ENCODE data around the gene FSIP1.

Gene FSIP1

DNA sequence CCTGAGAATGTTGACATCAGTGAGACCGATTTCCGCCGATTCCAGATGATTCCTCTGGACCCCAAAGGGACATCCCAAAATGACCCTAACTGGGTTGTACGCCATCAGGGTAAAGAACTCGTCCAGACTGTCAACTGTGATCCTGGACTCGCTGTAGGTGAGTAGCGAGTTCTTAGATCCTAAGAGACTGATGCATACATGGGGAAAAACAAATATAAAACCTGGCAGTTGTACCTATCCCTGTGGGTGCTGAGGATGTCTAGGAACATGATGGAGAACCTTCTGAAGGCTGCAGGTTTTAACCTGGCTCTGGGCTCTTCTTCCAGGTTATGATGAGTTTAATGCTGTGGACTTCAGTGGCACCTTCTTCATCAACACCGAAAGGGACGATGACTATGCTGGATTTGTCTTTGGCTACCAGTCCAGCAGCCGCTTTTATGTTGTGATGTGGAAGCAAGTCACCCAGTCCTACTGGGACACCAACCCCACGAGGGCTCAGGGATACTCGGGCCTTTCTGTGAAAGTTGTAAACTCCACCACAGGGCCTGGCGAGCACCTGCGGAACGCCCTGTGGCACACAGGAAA is 189.5 kb downstream of the FSIP1 start:
- DNase-seq = no peak
- intact Hi-C loops (cut with DNase I) = no loop called here

DNA sequence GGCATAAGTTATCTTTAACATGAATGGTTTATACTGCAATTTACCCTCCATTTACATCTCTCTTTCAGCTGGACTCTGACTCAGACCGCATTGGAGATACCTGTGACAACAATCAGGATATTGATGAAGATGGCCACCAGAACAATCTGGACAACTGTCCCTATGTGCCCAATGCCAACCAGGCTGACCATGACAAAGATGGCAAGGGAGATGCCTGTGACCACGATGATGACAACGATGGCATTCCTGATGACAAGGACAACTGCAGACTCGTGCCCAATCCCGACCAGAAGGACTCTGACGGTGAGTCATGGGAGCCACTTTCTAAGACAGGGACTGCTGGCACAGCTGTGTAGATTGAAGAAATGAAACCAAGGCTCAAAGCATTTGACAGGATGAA is 190.1 kb downstream of the FSIP1 start:
- no peak for DNase-seq
- intact Hi-C loops (cut with DNase I) = no loop called here

DNA sequence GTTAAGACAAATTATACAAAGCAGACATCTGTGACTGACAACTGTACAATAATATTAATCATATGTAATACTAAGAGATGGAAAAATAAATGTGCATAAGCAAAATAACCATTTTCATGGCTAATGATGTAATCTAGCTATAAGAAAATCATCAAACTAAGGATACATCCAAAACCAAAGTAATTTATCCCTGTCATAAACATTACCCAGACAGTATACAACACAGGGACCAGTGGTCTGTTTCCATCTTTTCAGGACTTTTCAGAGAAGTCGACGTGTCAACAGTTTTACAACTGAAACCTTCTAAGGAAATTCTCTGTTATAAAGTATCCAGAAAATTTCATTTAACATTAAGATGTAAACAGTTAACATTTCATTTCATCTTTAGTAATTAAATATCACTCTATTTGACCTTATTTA is 190.7 kb downstream of the FSIP1 start:
- intact Hi-C loops (cut with DNase I) = no loop called here
- DNase-seq = no peak

DNA sequence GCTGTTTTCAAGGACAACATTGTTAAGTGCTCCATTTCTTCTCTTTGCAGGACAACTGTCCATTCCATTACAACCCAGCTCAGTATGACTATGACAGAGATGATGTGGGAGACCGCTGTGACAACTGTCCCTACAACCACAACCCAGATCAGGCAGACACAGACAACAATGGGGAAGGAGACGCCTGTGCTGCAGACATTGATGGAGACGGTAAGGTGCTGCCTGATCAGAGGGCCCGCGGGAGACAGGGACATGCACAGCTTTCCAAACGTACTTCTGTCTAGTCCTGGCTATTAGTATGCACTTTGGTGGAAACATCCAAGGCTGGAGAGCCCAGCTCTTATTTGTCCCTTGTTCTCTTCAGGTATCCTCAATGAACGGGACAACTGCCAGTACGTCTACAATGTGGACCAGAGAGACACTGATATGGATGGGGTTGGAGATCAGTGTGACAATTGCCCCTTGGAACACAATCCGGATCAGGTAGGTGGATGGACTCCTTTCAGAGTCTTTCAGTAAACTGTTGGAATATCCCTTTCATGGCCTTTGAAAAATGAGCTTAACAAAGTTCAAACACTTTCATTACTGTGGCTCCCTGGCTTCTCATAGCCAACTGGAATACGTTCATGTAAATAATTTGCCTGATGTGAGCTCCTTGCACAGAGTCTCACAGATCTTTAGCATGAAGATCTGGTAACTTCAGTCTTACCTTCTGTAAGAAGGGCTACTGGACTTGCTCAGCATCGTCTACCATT is 191.3 kb downstream of the FSIP1 start:
- intact Hi-C loops (cut with DNase I) = no loop called here
- DNase-seq = no peak

DNA sequence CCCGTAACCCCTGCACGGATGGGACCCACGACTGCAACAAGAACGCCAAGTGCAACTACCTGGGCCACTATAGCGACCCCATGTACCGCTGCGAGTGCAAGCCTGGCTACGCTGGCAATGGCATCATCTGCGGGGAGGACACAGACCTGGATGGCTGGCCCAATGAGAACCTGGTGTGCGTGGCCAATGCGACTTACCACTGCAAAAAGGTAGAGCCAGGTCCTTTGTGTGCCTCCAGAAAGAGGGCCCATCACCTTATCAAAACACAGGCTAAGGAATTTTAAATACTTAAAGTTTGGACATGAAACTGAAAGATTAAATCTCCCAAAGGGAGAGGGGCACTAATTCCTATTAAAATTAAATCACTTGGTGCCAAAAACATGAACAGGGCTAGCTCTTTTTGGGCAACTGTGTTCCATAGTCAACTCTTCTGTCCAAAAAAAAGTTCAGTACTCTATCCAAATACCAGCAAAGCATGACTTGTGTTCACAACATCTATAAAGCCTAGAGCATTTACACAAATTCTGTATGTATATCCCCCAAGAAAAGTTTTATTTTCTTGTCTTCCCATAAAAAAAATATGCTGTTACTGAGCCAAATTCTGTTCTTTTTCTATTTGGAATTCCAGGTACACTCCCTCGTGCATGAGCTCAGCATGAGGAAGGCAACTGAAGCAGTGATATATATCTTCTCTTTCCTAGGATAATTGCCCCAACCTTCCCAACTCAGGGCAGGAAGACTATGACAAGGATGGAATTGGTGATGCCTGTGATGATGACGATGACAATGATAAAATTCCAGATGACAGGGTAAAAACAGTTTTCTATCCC is 192.6 kb downstream of the FSIP1 start:
- DNase-seq = no peak
- intact Hi-C loops (cut with DNase I) = no loop called here

DNA sequence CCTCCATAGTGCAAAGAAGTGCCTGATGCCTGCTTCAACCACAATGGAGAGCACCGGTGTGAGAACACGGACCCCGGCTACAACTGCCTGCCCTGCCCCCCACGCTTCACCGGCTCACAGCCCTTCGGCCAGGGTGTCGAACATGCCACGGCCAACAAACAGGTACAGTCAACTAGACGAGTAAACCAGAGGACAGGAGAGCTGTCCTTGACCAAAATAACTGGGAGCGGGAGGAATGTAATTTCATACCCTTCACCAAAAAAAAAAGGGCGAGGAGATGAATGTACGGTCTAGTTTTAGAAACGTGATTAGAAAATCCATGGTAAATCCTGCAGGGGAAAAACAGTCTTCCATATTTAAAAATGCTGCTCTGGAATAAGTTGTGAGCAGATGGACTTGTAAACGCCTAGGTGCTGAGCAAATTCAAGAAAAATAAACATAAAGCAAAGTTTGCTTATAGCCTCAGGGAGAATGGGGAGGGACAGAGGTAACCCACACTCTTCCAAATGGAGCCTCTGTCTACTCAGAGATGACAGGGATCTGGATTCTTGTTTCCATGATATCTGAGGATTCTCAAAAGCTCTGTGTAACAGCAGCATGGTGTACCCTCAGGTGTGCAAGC is 193.3 kb downstream of the FSIP1 start:
- no peak for DNase-seq
- intact Hi-C loops (cut with DNase I) = no loop called here

DNA sequence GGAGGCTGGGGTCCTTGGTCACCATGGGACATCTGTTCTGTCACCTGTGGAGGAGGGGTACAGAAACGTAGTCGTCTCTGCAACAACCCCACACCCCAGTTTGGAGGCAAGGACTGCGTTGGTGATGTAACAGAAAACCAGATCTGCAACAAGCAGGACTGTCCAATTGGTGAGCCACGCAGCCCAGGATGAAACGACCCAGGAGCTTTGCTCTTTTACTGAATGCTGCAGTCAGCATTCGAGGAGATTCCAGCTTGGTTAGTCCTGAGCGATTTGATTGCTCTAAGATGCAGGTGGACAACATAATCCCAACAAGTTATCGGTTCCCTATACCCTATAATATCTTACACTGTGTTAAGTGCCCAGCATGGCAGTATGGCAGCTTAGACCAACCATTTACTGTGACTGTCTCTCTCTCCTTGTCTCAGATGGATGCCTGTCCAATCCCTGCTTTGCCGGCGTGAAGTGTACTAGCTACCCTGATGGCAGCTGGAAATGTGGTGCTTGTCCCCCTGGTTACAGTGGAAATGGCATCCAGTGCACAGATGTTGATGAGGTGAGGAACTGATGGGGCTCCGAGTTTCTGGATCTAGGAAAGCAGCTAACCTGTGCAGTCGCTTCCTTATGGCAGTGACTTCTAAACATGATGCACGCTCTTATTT is 194.0 kb downstream of the FSIP1 start:
- intact Hi-C loops (cut with DNase I) = no loop called here
- DNase-seq = no peak

DNA sequence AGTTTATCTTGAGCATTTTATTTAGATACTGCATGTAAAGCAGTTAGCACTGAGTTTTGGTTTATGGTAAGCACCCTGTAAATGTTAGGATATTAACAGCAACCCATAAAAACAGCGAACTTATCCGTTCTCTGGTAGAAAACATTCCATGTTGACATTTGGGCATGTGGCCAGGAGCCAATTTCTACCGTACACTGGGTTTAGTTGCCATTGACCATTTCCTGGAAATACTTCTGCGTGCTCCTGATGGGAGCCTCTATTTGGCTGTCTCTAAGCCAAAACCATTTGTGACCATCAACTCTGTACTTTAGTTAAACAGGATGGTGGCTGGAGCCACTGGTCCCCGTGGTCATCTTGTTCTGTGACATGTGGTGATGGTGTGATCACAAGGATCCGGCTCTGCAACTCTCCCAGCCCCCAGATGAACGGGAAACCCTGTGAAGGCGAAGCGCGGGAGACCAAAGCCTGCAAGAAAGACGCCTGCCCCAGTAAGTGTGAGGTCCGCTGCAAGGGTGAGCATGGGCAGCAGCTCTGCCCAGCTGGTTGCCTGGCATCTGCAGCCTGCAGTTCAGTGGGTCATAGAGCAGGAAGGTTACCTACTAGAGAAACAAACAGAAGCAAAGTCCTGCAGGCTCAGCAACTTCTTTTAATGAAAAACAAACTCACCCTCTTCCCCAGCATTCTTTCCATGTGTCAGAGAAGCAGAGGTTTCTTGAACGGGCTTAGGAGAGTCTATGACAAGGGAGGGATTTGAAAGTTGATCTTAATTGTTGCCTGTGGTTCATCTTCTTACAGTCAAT is 194.7 kb downstream of the FSIP1 start:
- DNase-seq = no peak
- intact Hi-C loops (cut with DNase I) = no loop called here

DNA sequence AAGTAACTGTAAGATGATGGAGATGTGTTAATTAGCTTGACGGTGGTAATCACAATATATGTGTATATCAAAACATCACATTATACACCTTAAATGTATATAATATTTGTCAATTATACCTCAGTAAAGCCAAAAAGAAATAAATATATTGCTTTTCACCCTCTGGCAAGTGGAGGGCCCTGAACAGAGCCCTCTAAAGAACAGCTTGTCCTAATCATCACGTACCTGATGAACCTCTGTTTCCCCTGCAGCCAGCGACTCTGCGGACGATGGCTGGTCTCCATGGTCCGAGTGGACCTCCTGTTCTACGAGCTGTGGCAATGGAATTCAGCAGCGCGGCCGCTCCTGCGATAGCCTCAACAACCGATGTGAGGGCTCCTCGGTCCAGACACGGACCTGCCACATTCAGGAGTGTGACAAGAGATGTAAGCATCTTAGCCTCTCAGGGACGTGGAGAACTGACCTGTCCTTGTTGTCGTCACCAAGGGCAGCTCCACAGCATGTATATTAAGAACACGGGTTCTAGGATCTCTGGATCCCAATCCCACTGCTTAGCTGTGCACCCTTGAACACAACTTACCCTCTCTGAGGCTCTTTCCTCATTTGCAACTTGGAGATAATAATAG is 195.4 kb downstream of the FSIP1 start:
- DNase-seq = no peak
- intact Hi-C loops (cut with DNase I) = no loop called here

DNA sequence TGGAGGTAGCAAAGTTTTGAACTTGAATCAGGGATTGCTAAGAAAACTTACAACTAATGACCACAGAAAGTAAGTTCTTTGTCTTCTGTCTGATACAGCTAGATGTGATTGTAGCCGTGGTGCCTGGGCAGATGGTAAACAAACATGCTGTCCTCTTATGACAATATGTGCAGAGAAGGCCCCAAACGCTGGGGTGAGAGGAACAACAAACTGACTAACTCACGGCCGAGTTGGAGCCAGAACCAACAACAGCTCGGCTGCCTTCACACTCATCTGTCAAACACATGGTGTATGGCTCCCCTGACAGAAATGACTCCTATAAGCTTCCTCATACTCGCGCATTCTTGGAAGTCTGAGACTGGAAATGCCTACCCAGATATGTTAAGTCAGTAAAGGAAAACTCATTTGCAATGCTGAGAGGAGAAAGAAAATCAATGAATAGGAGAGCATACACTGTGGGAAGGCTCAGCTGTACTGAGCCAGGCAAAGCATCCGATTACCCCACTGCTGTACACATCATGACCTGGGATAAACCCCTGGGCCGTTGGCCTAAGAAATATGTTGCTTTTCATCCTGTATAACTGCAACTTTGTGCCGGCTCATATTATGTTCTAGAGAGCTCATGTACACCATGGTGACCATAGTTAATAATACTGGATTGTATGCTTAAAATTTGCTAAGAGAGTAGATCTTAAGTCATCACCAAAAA is 196.1 kb downstream of the FSIP1 start:
- intact Hi-C loops (cut with DNase I) = no loop called here
- no peak for DNase-seq

DNA sequence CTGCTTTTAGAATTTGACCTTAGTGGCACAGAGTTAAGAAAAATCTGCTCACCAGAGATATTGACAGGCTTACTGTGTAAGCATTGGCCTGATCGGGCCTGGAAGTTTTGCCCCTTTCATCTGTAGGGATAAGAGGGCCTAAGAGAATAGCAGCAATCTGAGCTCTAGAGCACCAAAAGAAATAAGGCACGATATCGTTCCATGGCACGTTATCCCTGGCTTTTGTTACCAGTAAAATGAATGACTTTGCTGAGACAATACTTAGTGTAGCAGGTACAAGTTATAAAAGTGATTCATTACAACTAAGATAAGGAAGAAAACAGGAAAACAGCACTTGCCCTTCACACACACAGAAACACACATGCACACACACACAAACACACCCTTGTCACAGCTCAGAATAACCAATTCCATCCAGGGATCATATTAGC is 196.8 kb downstream of the FSIP1 start:
- DNase-seq = no peak
- intact Hi-C loops (cut with DNase I) = no loop called here

DNA sequence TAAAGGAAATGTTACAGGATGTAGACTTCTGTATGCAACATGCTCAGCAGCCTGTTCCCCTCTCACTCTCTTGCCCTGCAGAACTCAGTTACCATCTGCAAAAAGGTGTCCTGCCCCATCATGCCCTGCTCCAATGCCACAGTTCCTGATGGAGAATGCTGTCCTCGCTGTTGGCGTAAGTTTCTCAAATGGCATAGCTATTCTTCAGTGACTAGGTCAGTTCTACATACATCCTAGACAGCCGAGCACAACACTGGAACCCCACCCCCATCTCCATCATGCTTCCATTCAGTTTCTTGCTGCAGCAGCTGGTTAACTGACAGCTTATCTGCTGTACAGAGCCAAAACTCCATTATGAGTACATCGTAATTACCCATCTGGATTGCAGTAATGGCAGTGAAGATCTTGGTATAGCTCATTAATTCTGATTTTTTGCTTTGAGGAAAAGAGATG is 197.2 kb downstream of the FSIP1 start:
- intact Hi-C loops (cut with DNase I) = no loop called here

DNA sequence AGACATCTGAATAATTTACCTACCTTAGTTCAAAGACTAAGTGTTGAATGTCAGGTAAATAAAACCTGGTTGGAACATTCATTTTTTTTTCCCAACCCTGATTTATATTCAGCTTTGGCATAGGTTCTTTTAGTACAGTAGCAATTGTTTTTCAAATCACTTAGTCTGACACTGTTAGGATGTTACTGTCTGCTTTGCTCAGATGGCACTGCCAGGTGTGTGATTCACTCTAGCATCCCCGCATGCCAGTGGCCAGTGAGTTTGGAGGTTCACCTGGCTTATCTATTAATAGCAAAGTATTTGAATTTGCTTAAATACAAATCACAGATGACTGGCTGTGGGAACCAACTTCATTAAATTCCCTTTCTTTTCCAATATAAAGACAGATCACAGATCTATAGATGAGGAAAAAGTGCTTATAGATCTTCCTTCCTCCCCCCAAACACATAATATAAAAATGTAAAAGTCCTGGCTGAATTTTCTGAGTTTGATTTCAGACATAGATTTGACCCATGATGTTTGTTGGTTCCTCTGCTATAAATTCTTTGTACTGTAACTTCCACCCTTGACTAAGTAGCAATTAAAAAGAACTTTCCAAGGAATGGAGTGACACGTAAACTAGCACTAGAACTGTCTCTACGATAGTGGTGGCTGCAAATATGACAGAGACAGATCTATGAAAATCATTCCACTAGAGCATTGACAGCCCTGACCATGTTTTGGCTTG is 197.8 kb downstream of the FSIP1 start:
- DNase-seq = no peak
- intact Hi-C loops (cut with DNase I) = no loop called here

More for the DNA sequence above, 197.2 kb downstream of the FSIP1 start:
- no peak for DNase-seq

DNA sequence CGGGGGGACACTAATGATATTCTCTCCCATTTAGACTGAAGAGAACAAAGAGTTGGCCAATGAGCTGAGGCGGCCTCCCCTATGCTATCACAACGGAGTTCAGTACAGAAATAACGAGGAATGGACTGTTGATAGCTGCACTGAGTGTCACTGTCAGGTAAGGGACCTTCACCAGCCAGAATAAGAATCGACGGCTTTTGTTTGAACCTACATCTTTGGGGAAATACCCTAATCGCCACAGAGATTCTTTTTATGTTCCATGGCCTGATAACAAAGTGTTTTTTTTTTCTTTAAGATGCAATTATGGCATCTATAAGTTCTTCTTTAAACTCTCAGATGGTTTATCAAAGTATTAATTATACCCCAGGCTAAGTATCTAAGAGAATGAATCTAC is 198.4 kb downstream of the FSIP1 start:
- intact Hi-C loops (cut with DNase I) = no loop called here
- DNase-seq = no peak

DNA sequence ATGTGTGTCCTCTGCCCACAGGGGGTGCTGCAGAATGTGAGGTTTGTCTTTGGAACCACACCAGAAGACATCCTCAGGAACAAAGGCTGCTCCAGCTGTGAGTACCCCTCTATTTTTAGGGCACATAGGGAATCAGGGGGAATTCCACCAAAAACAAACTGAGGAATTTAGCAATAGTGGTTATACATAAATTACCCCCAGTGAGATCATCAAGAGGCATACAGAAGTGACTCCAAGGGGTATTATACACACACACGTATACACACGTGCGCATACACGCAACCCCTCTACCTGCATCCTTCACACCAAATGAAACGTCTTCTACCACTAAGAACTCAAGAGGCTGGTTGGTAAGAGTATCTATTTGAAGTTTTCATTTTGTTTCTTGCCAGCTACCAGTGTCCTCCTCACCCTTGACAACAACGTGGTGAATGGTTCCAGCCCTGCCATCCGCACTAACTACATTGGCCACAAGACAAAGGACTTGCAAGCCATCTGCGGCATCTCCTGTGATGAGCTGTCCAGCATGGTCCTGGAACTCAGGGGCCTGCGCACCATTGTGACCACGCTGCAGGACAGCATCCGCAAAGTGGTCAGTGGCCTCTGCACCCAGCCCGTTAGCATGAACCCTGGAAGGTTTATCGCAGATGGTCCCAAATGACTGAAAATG is 198.9 kb downstream of the FSIP1 start:
- no peak for DNase-seq
- intact Hi-C loops (cut with DNase I) = no loop called here

DNA sequence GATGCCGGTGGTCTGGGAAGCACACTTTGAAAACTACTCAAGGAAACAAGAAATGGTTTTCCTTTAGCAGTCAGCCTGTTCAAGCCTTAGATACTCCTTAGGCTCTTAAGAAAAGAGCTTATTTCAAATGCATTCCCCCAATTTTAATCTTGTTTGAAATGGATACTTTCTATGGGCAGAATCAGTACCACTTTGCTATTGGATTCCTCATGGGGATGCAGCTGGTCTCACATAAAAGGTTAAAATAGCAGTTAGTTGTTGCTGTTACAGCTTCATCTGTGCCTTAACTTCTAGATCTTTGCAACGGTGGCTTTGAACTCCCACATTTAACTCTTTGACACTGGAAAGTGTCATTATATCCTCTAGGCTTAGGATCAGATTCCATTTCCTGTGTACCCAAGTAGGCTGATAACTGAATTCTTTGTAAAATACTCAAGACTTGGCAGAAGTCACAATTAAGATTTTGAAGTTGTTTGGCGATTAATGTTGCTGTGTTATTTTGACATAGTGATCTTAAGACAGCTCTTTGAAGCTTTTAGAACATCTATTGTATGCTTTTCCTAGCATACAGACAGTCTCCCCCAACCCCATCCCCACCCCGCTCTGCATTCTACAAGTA is 199.6 kb downstream of the FSIP1 start:
- DNase-seq = no peak
- intact Hi-C loops (cut with DNase I) = no loop called here

Data from head of caudate nucleus (tissue), 42 donors.